Adrenal gland (tissue), 12 donors: ENCODE measurements around the gene TMSB4X. TPM values are rescaled to one million over a fixed set of nuclear protein-coding genes. Genes with fewer than 3 reads are reported as not detected.
"Not testable (repeated sequence)": the region's sequence is repeated elsewhere in the genome, so short reads cannot be mapped to it uniquely, and the experiment has no call there.

Experiments used
- DNase-seq, 7 donors: peaks; one replicate each; pipeline ENCODE4 v3.0.0-alpha.2; 2019 to 2020
- H3K27ac ChIP-seq, 5 donors: fragments of 200-600 bp; sonication (generic) in 4 of 5; 1 replicate in 3 of 5; 2 replicates in 2 of 5; pipeline versions ENCODE4 v1.5.1 to v1.8.0; 2016 to 2020; ENCODE audit warnings: mild to moderate bottlenecking in 1 of 5
- H3K27me3 ChIP-seq: fragments of 200-600 bp; 2 replicates; pipeline ENCODE4 v1.8.0; 2021
- H3K36me3 ChIP-seq, 2 donors: fragments of 200-600 bp; replicated peaks in 1 of 2; 1 replicate in 1 of 2; 2 replicates in 1 of 2; pipeline versions ENCODE4 v1.5.1 to v1.8.0; 2018 to 2022
- H3K4me1 ChIP-seq, 2 donors: fragments of 200-600 bp; replicated peaks in 1 of 2; 1 replicate in 1 of 2; 2 replicates in 1 of 2; pipeline versions ENCODE4 v1.5.1 to v1.8.0; 2018 to 2021
- H3K4me3 ChIP-seq, 4 donors: fragments of 200-600 bp; sonication (generic) in 3 of 4; one replicate each; pipeline ENCODE4 v1.5.1; 2016 to 2018
- H3K9me3 ChIP-seq, 3 donors: fragments of 200-600 bp; sonication (generic) in 1 of 3; replicated peaks in 1 of 3; 1 replicate in 2 of 3; 2 replicates in 1 of 3; pipeline versions ENCODE4 v1.5.1 to v1.8.0; 2016 to 2021
- CTCF ChIP-seq, 6 experiments: fragments of 450-650 bp in 4 of 6; fragments of 200-600 bp in 2 of 6; sonication (generic) in 1 of 6; IDR thresholded peaks; 1 replicate in 5 of 6; 2 replicates in 1 of 6; pipeline versions ENCODE4 v1.5.1 to v1.8.0; 2016 to 2021; ENCODE audit warnings: antibody characterized with exemption in 6 of 6, mild to moderate bottlenecking in 2 of 6, moderate library complexity in 1 of 6
- POLR2A ChIP-seq, 2 donors: fragments of 450-650 bp; IDR thresholded peaks; one replicate each; pipeline ENCODE4 v1.6.1; 2017; ENCODE audit warnings: antibody characterized with exemption in 2 of 2, mild to moderate bottlenecking in 2 of 2, moderate library complexity in 1 of 2
- WGBS, 4 donors: extraction: QIAGEN DNeasy Blood & Tissue Kit in 2 of 4; methylation state at CpG; one replicate each; pipeline versions ENCODE4 v1.1.5 to v1.1.7; 2013 to 2017; 5-methylcytosine and 5-hydroxymethylcytosine counted together
- intact Hi-C, 2 donors: fragments of 100-400 bp; cut with DNase I; formaldehyde crosslinking; loops; one replicate each; pipeline versions ENCODE4 v1.14.1 to v1.15.0; 2022 to 2023
- polyA plus RNA-seq, 3 donors: library from polyadenylated mRNA; stranded (reverse); fragments of 200-250 nt in 2 of 3; fragments of 350-450 nt in 1 of 3; fragmentation: Illumina TruSeq in 1 of 3; extraction: RNeasy Lipid Tissue Mini Kit (QIAGEN cat#74804) in 1 of 3; gene quantifications; one replicate each; pipeline ENCODE4 v1.2.3, GENCODE V29; 2013 to 2014
- total RNA-seq, 9 donors: library from RNA; depleted of rRNA in 4 of 9; stranded (reverse); fragments of >200 nt in 4 of 9; fragments of 120-200 nt in 1 of 9; fragmentation: NEBNext Ultra II Directional in 1 of 9; extraction: Animal tissue kit (Norgen Biotek cat#: 25700) in 1 of 9; gene quantifications; one replicate each; pipeline versions ENCODE4 v1.1.0 to v1.2.4, GENCODE V29; 2013 to 2023
- donor health status: healthy with polysubstance abuse.
- donor health status: Bipolar disorder and iron deficiency.
- donor health status: DM: yes; HTN: yes; CAD: no.
- donor health status: DM: no; HTN: no; CAD: no.
- donor health status: DM: no; HTN: no; CAD: no.
- donor health status: DM: yes; HTN: yes; CAD: no.

Gene TMSB4X
- total and polyA plus RNA-seq, 12 donors, result 1,180 to 9,144 (median 3,958) TPM

- H3K36me3 ChIP-seq, result no peaks in the 10 kb centered on the region
- no peaks in the 10 kb centered on the region for H3K27me3 ChIP-seq
- H3K4me1 ChIP-seq, result no peaks in the 10 kb centered on the region
- peak overlapping the region; percentile 21 to 92 (median 72) for H3K27ac ChIP-seq
- TF ChIP-seq CTCF (IDR thresholded peaks at IDR 0.05) (no peak), POLR2A (IDR thresholded peaks at IDR 0.05) (peak in 1 of 2 donors; percentile 12)
- H3K4me3 ChIP-seq, result peak overlapping the region in 1 of 4 donors; percentile 68
- WGBS, 4 donors, result 29 to 39% (median 33%) methylated on average over 11 to 14 of the region's 14 CpGs
- intact Hi-C loops, result no loop called here
- peak in 6 of 7 donors; percentile 31 to 72 (median 54) for DNase-seq
- H3K9me3 ChIP-seq, result no peaks in the 10 kb centered on the region
These were observed 3.5 kb downstream of the TMSB4X start for GRCh38 chrX:12978205-12979025.

- Histone ChIP-seq H3K9me3 (no peaks in the 10 kb centered on the region), H3K4me3 (no peak overlapping the region), H3K4me1 (no peaks in the 10 kb centered on the region), H3K27ac (peak overlapping the region in 4 of 5 donors; percentile 13 to 92 (median 73)), H3K36me3 (no peaks in the 10 kb centered on the region), H3K27me3 (no peaks in the 10 kb centered on the region)
- WGBS, 4 donors, result 31 to 58% (median 43%) methylated on average over 4 of the region's 4 CpGs
- intact Hi-C loops, result no loop called here
- DNase-seq, result no peak
- no peak for TF ChIP-seq POLR2A (IDR thresholded peaks at IDR 0.05)
- no peak for TF ChIP-seq CTCF (IDR thresholded peaks at IDR 0.05)
These were observed 4.2 kb downstream of the TMSB4X start for GRCh38 chrX:12979026-12979607.

GRCh38 chrX:12979616-12980015, 4.7 kb downstream of the TMSB4X start:
- Histone ChIP-seq H3K36me3 (no peaks in the 10 kb centered on the region), H3K4me1 (peaks cover 0 to under 1% of the 10 kb centered on the region in 2 donors), H3K4me3 (no peak overlapping the region), H3K9me3 (no peaks in the 10 kb centered on the region), H3K27ac (no peak overlapping the region), H3K27me3 (no peaks in the 10 kb centered on the region)
- 33 to 59% (median 49%) methylated on average over 6 of the region's 6 CpGs for WGBS, 4 donors
- intact Hi-C loops, result no loop called here
- no peak for DNase-seq
- TF ChIP-seq CTCF (IDR thresholded peaks at IDR 0.05), result no peak
- no peak for TF ChIP-seq POLR2A (IDR thresholded peaks at IDR 0.05)

GRCh38 chrX:12980039-12980438, 5.1 kb downstream of the TMSB4X start:
- H3K4me1 ChIP-seq, H3K27ac ChIP-seq, H3K36me3 ChIP-seq, intact Hi-C loops, H3K4me3 ChIP-seq, H3K9me3 ChIP-seq, DNase-seq, H3K27me3 ChIP-seq: not testable (repeated sequence)
- WGBS, 4 donors, result 72 to 86% (median 77%) methylated on average over 9 of the region's 9 CpGs
